ENCODE results near the gene UGT2B17.
"Not testable (repeated sequence)": the region's sequence is repeated elsewhere in the genome, so short reads cannot be mapped to it uniquely, and the experiment has no call there.

The UGT2B17 gene

GRCh38 chr4:68569466-68570121 lies 6.5 kb downstream of the UGT2B17 start:
- no peak for DNase-seq (ENCODE audit: low read depth in 2 of 3, low spot score in 1 of 3)

GRCh38 chr4:68569036-68569435 lies 7.1 kb downstream of the UGT2B17 start:
- not testable (repeated sequence) for DNase-seq (ENCODE audit: low read depth in 2 of 3, low spot score in 1 of 3)

- not testable (repeated sequence) for DNase-seq (ENCODE audit: low read depth in 2 of 3, low spot score in 1 of 3)
These were observed 7.6 kb downstream of the UGT2B17 start for GRCh38 chr4:68568535-68568934.

GRCh38 chr4:68566364-68566763 lies 9.8 kb downstream of the UGT2B17 start:
- DNase-seq (ENCODE audit: low read depth in 2 of 3, low spot score in 1 of 3) = not testable (repeated sequence)

- DNase-seq (ENCODE audit: low read depth in 2 of 3, low spot score in 1 of 3) = not testable (repeated sequence)
These were observed 11.0 kb downstream of the UGT2B17 start for GRCh38 chr4:68565082-68565481.

GRCh38 chr4:68560364-68561070 lies 15.6 kb downstream of the UGT2B17 start:
- DNase-seq (ENCODE audit: low read depth in 2 of 3, low spot score in 1 of 3) = not testable (repeated sequence)

- not testable (repeated sequence) for DNase-seq (ENCODE audit: low read depth in 2 of 3, low spot score in 1 of 3)
These were observed 22.3 kb downstream of the UGT2B17 start for GRCh38 chr4:68553830-68554229.

GRCh38 chr4:68552818-68553811 lies 23.0 kb downstream of the UGT2B17 start:
- DNase-seq (ENCODE audit: low read depth in 2 of 3, low spot score in 1 of 3) = not testable (repeated sequence)

- not testable (repeated sequence) for DNase-seq (ENCODE audit: low read depth in 2 of 3, low spot score in 1 of 3)
These were observed 33.4 kb downstream of the UGT2B17 start for GRCh38 chr4:68542742-68543141.

- DNase-seq (ENCODE audit: low read depth in 2 of 3, low spot score in 1 of 3) = no peak
These were observed 39.7 kb downstream of the UGT2B17 start for GRCh38 chr4:68536375-68536774.

GRCh38 chr4:68535974-68536373 lies 40.1 kb downstream of the UGT2B17 start:
- no peak for DNase-seq (ENCODE audit: low read depth in 2 of 3, low spot score in 1 of 3)

- not testable (repeated sequence) for DNase-seq (ENCODE audit: low read depth in 2 of 3, low spot score in 1 of 3)
These were observed 53.9 kb downstream of the UGT2B17 start for GRCh38 chr4:68522232-68522631.

GRCh38 chr4:68520985-68521384 lies 55.1 kb downstream of the UGT2B17 start:
- DNase-seq (ENCODE audit: low read depth in 2 of 3, low spot score in 1 of 3) = no peak

- no peak for DNase-seq (ENCODE audit: low read depth in 2 of 3, low spot score in 1 of 3)
These were observed 57.2 kb downstream of the UGT2B17 start for GRCh38 chr4:68518889-68519288.

GRCh38 chr4:68505452-68505851 lies 70.7 kb downstream of the UGT2B17 start:
- DNase-seq (ENCODE audit: low read depth in 2 of 3, low spot score in 1 of 3) = not testable (repeated sequence)

GRCh38 chr4:68504836-68505235 lies 71.3 kb downstream of the UGT2B17 start:
- DNase-seq (ENCODE audit: low read depth in 2 of 3, low spot score in 1 of 3) = not testable (repeated sequence)

- not testable (repeated sequence) for DNase-seq (ENCODE audit: low read depth in 2 of 3, low spot score in 1 of 3)
These were observed 72.7 kb downstream of the UGT2B17 start for GRCh38 chr4:68503462-68503861.

GRCh38 chr4:68499021-68499420 lies 77.1 kb downstream of the UGT2B17 start:
- DNase-seq (ENCODE audit: low read depth in 2 of 3, low spot score in 1 of 3) = no peak

- peak; percentile 33 to 46 (median 45) for DNase-seq (ENCODE audit: low read depth in 2 of 3, low spot score in 1 of 3)
These were observed 77.6 kb downstream of the UGT2B17 start for GRCh38 chr4:68498413-68499007.

GRCh38 chr4:68494688-68495087 lies 81.4 kb downstream of the UGT2B17 start:
- no peak for DNase-seq (ENCODE audit: low read depth in 2 of 3, low spot score in 1 of 3)

All from stimulated activated CD4-positive, alpha-beta T cell treated with anti-CD3 and anti-CD28 coated beads, Interleukin-12 subunit alpha, Interleukin-12 subunit beta, amount 100 ng/mL, for 48 hours (primary cell).